ENCODE measurements around the gene SCAMP4. TPM values are rescaled to one million over a fixed set of nuclear protein-coding genes. Genes with fewer than 3 reads are reported as not detected.

SCAMP4 gene
- total and polyA plus RNA-seq, 9 of the 15 experiments (the other 6 are each of a cell fraction or from before 2014, with no cell fraction given), result 0.81 to 45.9 (median 12.8) TPM

- H3K4me1 ChIP-seq (replicated peaks in 1 of 2; ENCODE audit: control insufficient read depth in 2 of 2, insufficient read depth in 2 of 2, low read length in 2 of 2), result peaks cover 67 to 94% of the 10 kb centered on the region in 2 experiments
- TF ChIP-seq ZNF311 (CRISPR knock-in tag; IDR thresholded peaks at IDR 0.05) (no peak), ZBTB7A (IDR thresholded peaks at IDR 0.05; ENCODE audit: borderline replicate concordance, control insufficient read depth, low read depth, low read length) (0 out of 2 replicates have a peak, but pooled peaks have one; percentile 4), ZNF124 (CRISPR knock-in tag; IDR thresholded peaks at IDR 0.05) (0 out of 2 replicates have a peak, but pooled peaks have one; percentile 35), SPI1 (IDR thresholded peaks at IDR 0.05; ENCODE audit: borderline replicate concordance, low read depth, low read length) (peak; percentile 95), ZNF263 (CRISPR knock-in tag; IDR thresholded peaks at IDR 0.05; ENCODE audit: borderline replicate concordance) (peak; percentile 73; the same call in 1 of the 2 replicates), FOSL1 (tag; conservative IDR thresholded peaks at IDR 0.05) (peak; percentile 49; the same call in 1 of the 2 replicates), MEF2A (IDR thresholded peaks at IDR 0.05; ENCODE audit: control insufficient read depth, low read depth, low read length) (no peak), PRDM10 (IDR thresholded peaks at IDR 0.05; ENCODE audit: partially characterized antibody) (peak; percentile 26), SMAD4 (CRISPR knock-in tag; conservative IDR thresholded peaks at IDR 0.05) (0 out of 2 replicates have a peak, but pooled peaks have one; percentile 7), NR2C1 (IDR thresholded peaks at IDR 0.05) (peak; percentile 2; the same call in 1 of the 2 replicates), NR2C1 (tag; IDR thresholded peaks at IDR 0.05) (no peak)
- TF ChIP-seq, protein P1, sequence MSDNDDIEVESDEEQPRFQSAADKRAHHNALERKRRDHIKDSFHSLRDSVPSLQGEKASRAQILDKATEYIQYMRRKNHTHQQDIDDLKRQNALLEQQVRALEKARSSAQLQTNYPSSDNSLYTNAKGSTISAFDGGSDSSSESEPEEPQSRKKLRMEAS (CRISPR knock-in tag; IDR thresholded peaks at IDR 0.05), result peak; percentile 42; the same call in 1 of the 2 replicates
- TF ChIP-seq, protein P2, sequence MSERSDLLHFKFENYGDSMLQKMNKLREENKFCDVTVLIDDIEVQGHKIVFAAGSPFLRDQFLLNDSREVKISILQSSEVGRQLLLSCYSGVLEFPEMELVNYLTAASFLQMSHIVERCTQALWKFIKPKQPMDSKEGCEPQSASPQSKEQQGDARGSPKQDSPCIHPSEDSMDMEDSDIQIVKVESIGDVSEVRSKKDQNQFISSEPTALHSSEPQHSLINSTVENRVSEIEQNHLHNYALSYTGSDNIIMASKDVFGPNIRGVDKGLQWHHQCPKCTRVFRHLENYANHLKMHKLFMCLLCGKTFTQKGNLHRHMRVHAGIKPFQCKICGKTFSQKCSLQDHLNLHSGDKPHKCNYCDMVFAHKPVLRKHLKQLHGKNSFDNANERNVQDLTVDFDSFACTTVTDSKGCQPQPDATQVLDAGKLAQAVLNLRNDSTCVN (CRISPR knock-in tag; IDR thresholded peaks at IDR 0.05), result 0 out of 2 replicates have a peak, but pooled peaks have one; percentile 65
- TF ChIP-seq, protein P3, sequence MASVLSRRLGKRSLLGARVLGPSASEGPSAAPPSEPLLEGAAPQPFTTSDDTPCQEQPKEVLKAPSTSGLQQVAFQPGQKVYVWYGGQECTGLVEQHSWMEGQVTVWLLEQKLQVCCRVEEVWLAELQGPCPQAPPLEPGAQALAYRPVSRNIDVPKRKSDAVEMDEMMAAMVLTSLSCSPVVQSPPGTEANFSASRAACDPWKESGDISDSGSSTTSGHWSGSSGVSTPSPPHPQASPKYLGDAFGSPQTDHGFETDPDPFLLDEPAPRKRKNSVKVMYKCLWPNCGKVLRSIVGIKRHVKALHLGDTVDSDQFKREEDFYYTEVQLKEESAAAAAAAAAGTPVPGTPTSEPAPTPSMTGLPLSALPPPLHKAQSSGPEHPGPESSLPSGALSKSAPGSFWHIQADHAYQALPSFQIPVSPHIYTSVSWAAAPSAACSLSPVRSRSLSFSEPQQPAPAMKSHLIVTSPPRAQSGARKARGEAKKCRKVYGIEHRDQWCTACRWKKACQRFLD (CRISPR knock-in tag; IDR thresholded peaks at IDR 0.05), result 0 out of 2 replicates have a peak, but pooled peaks have one; percentile 39
Measured at GRCh38 chr19:1857648-1858326, 47.4 kb upstream of the SCAMP4 start.

More at GRCh38 chr19:1857648-1858326, 47.4 kb upstream of the SCAMP4 start:
- H3K4me2 ChIP-seq (ENCODE audit: insufficient read depth, low read length), result peak overlapping the region; percentile 72
- H3K36me3 ChIP-seq (ENCODE audit: control insufficient read depth, insufficient read depth, low read length), result peaks cover 14% of the 10 kb centered on the region; the same call in 1 of the 3 replicates
- peak overlapping the region; percentile 57 for H3K4me3 ChIP-seq
- ChIA-PET CTCF (ENCODE audit: low intra/inter-chr PET ratio) (no interaction called here), POLR2A (interaction anchor here (0.5 to 5.2 kb wide), 13 partner anchors 11 to 755 kb away, joined by 3 to 46 read pairs (median 4); partner anchors contain the start of gene CIRBP)
- BruUV-seq (replicated peaks), result no TSS peak
- FAIRE-seq, result no peak
- H3K79me2 ChIP-seq (ENCODE audit: control insufficient read depth, insufficient read depth, low read length), result peaks cover 99% of the 10 kb centered on the region
- H4K20me1 ChIP-seq (replicated peaks; ENCODE audit: control insufficient read depth, insufficient read depth, low read length), result peaks cover 30% of the 10 kb centered on the region
- peak overlapping the region; percentile 43 to 97; a peak in 3 of 4 replicates for H3K9ac ChIP-seq (ENCODE audit: insufficient read depth in 1 of 2, low read depth in 2 of 2, low read length in 2 of 2)
- no peak overlapping the region for H2AFZ ChIP-seq (ENCODE audit: low read depth, low read length)
- DNase-seq (ENCODE audit: extremely low read depth in 1 of 4, low spot score in 3 of 4), result peak in 1 of 4 experiments; percentile 35
- in situ Hi-C loops (cut with MboI) (no loop called here), intact Hi-C loops (cut with micrococcal nuclease) (no loop called here)
- no peaks in the 10 kb centered on the region for H3K9me3 ChIP-seq (replicated peaks; ENCODE audit: control insufficient read depth, insufficient read depth, low read depth, low read length)
- H3K9me1 ChIP-seq (ENCODE audit: control insufficient read depth, insufficient read depth, low read length), result peaks cover 5% of the 10 kb centered on the region
- H3K27ac ChIP-seq (ENCODE audit: extremely low read depth, low read depth, low read length), result peak overlapping the region; percentile 90
- 12% methylated on average over 13 of the region's 16 CpGs for WGBS (ENCODE audit: insufficient coverage, low coverage, missing lambda C conversion rate)
- H3K27me3 ChIP-seq (ENCODE audit: control insufficient read depth in 2 of 2, insufficient read depth in 2 of 2, low read length in 2 of 2), result no peaks in the 10 kb centered on the region
- ATAC-seq, result no peak

All from K562 (cell line).